LNCaP clone FGC (cell line): ENCODE results near the gene GCK.
A peak's percentile ranks its signal among the peaks of the same experiment; 100 is the strongest.
"Not testable (repeated sequence)": the region's sequence is repeated elsewhere in the genome, so short reads cannot be mapped to it uniquely, and the experiment has no call there.

Experiments
- DNase-seq: peaks from one replicate; pipeline ENCODE4 v3.0.0-alpha.2; 2011; ENCODE audit warnings: low read depth
- H3K4me3 ChIP-seq: 2 replicates; pipeline ENCODE4 v1.5.1; 2011; ENCODE audit warnings: mild to moderate bottlenecking, low read depth, low read length, control low read depth
- CTCF ChIP-seq: IDR thresholded peaks from 2 replicates; pipeline ENCODE4 v1.5.1; 2012; ENCODE audit warnings: mild to moderate bottlenecking; ENCODE audit not compliant: control insufficient read depth, insufficient read depth; ENCODE audit errors: extremely low read depth

Gene GCK

GRCh38 chr7:44132039-44132438 lies 57.2 kb downstream of the GCK start:
- TF ChIP-seq CTCF = no peak
- DNase-seq = no peak
- no peak overlapping the region for H3K4me3 ChIP-seq

DNA sequence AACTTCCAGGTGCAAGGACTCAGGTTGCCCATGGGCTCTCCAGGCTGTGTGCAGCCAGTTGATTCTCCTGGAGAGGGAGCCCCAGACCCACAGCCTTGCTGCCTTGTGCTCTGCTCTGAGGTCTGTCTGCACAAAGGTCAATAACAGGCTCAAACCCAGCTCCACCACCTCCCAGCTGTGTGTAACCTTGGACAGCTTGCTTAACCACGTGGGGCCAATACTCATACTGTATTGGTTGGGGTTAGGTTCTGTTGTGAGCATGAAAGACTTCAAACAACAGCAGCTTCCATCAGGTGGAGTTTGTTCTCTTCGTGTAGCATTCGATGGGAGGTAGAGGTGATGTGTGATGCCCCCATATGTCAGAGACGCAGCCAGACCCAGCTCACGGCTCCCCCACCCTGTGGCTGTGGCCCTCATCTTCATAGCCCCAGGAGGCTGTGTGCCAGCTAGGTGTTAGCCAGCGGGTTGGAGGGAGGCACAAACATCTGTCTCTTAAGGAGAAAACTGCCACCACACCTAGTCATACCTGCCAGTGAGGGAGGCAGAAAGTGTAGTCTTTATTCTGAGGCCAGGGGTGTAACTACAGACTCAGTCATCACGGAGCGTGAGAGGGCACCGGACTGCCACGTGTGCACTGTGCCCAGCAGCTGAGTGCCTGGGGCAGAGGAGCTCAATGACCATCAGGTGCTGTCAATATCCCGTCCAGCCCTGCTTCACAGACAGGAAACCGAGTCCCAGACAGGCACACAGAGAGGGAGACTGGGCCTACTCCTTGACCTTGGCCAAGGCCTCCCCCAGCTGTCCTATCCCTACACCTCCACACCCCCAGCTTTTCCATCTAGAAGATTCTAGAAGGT lies 57.8 kb downstream of the GCK start:
- TF ChIP-seq CTCF = peak; percentile 29; the same call in 1 of the 2 replicates
- peak; percentile 31 for DNase-seq
- H3K4me3 ChIP-seq = no peak overlapping the region

DNA sequence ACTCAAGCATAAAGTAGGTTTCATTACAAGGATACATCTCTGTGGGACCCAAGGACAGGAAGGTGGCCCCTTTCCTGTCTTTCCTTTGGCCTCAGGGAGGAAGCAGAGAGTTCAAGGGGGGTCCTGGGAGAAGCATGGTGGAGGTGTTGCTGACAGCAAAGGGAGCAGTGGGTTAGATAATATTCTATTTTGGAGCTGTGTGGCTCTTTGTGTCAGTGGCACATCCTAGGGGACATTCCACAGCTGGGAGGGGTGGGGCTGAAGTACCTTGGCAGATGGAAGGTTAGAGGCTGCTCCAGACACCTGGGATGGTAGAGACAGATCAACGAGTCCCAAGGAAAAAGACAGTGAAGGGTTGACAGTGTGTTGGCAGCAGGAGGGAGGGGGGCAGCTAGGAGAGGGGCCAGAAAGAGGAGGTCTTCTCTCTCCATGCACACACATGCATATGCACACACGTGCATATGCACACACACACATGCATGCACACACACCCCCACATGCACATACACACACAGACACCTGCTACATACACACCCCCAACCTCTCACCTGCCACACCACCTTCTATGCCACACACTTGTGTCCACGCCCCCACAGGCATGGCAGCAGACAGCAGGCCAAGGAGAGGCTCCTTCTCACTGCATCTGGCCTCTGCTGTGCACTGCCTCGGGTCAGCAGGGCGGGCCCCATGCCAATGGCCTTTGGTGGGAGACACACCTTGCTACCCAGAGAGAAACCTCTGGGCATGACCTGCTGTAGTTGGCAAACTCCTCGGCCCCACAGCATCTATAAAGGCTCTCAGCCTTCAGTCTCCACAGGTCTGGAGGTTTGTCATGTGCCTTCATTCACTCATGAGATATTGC lies 60.3 kb downstream of the GCK start:
- H3K4me3 ChIP-seq = no peak overlapping the region
- DNase-seq = no peak
- TF ChIP-seq CTCF = no peak

- DNase-seq = no peak
- H3K4me3 ChIP-seq = no peak overlapping the region
- TF ChIP-seq CTCF = no peak
Measured at GRCh38 chr7:44127161-44127560, 62.1 kb downstream of the GCK start.

- DNase-seq, H3K4me3 ChIP-seq: not testable (repeated sequence)
Measured at GRCh38 chr7:44126574-44126973, 62.7 kb downstream of the GCK start.

GRCh38 chr7:44124822-44125202 lies 64.4 kb downstream of the GCK start:
- DNase-seq = no peak
- no peak for TF ChIP-seq CTCF
- no peak overlapping the region for H3K4me3 ChIP-seq
